Effector CD8-positive, alpha-beta T cell (primary cell): ENCODE measurements around the gene UFD1.
"Not testable (repeated sequence)": the region's sequence is repeated elsewhere in the genome, so short reads cannot be mapped to it uniquely, and the experiment has no call there.

Experiments
- DNase-seq: peaks from one replicate; lab custom pipeline; 2025; lab: John Stamatoyannopoulos, UW

Gene UFD1

DNA sequence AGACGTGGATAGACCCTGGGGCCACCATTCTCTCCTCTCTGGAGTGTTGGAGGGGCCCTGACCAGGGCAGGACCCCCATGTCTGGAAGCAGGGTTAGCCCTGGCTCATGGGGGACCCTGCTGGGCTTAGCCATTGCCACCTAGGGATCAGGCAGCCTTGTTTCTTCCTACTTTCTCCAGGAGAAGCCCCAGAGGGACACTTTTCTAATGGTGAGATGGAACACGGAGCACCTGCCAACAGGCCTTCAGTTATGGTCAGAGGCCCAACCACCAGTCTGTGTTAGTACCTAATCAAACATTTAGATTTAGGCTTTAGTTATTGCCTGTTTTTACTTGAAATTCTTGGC is 29.6 kb downstream of the UFD1 start:
- no peak for DNase-seq

DNA sequence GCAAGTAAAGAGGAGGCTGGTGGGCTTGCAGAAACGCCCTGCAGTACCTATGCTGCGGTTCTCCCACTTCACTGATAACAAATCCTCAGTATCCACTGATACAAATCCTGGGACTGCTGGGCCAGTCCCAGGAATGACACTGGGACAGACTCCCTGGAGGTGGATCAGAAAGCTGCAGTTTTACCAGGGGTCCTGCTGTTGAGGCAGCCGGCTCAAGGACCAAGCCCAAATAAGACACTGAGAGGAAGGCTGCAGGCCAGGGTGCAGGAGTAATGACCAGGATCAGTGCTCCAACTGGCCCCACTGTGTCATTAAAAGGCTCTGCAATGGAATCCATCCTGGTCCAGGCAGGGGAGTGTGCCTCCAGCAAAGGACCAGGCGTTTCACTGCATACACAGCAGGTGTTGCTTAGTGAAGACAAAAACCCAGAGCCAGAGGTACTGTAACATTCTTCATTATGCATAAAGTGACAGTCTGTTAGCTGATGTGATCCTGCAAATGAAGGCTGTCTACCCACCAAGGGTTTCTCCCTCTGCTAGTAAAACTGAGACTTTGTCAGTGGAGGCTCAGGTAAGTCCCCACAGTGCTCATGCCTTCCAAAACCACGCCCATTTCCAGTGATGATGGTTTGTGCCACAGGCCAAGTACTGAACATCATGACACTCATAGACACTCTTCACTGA is 30.1 kb downstream of the UFD1 start:
- no peak for DNase-seq

GRCh38 chr22:19448076-19448607 is 30.9 kb downstream of the UFD1 start:
- DNase-seq = no peak

DNA sequence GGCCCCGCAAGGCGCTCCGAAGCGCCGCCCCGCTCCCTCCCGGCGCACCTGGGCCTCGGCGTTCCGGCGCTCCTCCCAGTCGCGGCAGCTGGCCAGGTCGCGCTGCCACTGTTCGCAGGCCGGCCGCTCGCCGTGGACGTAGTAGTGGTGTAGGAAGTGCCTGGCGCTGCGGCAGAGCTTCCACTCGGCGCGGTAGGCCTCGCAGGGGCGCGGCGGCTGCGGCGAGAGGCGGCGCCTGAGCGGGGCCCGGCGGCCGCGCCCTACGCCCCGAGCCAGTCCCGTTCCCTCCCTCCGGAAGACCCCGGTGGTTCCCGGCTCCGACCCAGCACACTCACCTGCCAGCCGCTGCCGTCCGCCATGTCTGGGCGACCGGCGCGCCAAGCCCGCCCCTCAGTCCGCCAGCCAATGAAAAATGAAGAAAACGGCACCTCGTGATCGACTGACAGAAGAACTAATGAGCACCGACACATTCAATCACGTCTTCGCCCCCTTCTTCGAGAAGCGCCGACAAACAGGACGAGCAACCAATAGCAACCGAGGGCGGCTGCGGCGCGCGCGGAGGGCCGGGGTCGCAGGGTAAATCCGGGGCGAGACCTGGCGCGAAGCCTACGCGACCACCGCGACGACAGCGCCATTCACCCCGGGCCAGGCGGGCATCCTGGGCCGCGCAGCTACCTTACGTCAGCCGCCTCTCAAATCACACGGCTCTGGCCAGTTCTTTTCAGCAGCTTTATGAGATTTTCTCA is 31.5 kb downstream of the UFD1 start, which contains the start of gene C22orf39:
TSS of gene C22orf39 (minus strand) at position 382 of the 746 bp plus-strand sequence. CDS start at position 359, 23 bp downstream.
- DNase-seq = peak; percentile 82

- DNase-seq = no peak
These were observed 32.2 kb downstream of the UFD1 start for GRCh38 chr22:19446603-19447329.

DNA sequence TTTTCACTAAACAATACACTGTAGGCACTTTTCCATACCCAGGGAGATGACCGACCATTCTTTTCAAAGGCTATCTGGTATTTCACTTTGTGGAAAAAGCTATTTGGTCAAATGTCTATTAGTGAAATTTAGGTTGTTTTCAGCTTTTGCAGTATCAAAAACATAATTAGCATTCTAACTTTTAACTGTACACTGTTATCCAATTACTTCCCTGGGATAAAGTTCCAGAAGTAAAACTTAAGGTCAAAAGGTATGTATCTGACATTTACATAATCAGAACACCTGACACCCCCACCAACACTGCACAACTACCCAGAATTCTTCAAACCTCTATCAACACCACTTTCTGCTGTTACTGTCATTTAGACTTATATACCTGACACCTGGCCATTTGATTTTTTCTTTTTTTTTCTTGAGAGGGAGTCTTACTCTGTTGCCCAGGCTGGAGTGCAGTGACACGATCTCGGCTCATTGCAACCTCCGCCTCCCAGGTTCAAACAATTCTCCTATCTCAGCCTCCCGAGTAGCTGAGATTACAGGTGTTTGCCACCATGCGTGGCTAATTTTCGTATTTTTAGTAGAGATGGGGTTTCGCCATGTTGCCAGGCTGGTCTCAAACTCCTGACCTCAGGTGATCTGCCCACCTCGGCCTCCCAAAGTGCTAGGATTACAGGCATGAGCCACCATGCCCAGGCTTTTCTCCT is 33.6 kb downstream of the UFD1 start:
- DNase-seq = not testable (repeated sequence)

GRCh38 chr22:19443544-19444211 is 35.3 kb downstream of the UFD1 start:
- DNase-seq = no peak

GRCh38 chr22:19442166-19442565 is 36.8 kb downstream of the UFD1 start:
- no peak for DNase-seq

DNA sequence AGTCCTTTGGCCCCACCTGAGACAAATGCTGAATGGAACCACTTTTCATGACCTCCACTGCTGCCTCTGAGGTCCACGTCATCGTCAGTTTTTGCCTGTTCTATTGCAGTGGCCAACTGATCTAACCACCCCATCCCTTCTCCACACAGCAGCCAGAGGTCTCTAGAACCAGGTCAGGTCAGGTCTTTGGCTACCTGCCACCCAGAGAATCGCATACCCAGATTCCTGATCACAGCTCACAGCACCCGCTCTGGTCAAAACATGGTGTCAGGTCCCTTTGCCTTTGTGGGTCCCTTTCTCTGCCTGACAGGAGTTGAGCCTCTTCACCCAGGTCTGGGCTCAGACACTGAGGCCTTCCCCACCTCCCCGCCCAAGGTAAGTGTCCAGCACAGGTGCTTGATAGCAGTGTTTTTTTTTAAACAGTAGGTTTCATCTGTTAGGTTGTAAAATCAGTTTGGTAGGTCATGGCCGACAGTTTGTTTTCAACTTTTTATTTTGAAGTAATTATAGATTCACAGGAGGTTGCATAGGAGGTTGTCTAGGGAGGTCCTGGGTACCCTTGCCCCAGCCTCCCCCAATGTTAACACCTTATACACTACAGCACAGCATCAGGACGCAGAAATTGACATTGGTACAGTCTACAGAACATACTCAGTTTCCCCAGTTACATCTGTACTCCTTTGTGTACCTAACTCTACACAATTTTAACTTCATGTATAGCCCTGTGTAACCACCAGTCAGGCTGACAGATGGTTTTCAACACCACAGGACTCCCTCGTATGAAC is 38.4 kb downstream of the UFD1 start:
- DNase-seq = no peak

DNA sequence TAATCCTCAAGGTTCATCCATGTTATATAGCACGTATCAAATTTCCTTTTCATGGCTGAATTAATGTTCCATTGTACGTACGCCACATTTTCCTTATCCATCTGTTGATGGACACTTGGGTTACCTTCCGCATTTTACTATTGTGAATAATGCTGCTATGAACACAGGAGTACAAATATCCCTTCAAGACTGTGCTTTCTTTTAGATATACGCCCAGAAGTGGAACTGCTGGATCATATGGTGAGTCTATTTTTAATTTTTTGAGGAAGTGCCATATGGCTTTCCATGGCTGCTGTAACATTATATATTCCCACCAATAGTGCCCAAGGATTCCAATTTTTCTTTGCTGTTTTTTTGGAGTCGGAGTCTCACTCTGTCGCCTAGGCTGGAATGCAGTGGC is 40.7 kb downstream of the UFD1 start:
- no peak for DNase-seq

GRCh38 chr22:19436444-19437161 is 42.4 kb downstream of the UFD1 start:
- not testable (repeated sequence) for DNase-seq

- DNase-seq = no peak
These were observed 44.0 kb downstream of the UFD1 start for GRCh38 chr22:19434829-19435580.

DNA sequence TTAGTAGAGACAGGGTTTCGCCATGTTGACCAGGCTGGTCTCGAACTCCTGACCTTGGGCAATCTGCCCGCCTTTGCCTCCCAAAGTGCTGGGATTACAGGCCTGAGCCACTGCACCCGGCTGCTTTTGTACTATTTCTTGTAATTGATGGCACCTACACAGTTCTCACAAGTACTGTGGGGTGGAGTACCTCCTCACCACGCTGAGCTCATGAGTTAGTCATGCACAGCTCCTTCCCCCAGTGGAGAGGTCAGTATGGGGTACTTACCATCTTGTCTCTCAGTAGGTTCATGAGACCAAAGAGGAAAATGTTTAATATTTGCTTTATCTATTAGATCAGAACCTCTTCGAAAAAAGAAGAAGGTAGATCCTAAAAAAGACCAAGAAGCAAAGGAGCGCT is 44.6 kb downstream of the UFD1 start:
- DNase-seq = no peak

DNA sequence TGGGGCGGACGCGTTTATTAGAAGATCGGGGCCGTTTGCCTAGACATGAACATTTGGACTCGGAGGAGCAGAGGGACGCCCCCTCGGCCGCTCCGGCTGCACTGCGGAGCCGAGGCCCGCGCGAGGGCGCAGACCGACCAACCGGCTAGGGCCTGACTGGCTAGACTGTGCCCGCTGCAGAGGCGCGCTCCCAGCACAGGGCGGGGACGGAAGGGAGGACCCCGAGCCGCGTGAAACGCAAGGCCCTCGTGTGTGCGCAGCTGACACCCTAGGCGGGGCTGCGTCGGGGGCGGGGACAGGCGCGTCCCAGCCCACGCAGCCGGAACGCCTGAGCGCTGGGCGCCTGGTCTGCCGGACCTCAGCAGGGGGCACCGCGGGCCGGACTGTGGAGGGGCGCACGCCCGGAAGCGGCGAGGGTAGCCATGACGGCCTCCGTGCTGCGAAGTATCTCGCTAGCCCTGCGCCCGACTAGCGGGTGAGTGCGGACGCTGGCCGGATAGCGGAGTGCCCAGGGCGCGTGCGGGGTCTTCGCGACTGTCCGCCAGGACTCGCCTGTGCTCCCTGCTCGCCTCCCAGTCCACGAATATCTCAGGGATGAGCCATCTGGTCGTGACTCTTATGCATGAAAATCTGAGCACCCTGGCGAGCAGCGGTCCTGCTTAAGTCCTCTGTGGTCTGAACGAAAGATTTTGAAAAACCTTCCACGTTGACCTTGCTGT is 46.7 kb downstream of the UFD1 start, which contains the start of gene MRPL40:
TSS of gene MRPL40 (plus strand) at position 413 of the 719 bp plus-strand sequence. CDS start at position 423, 10 bp downstream.
- peak; percentile 71 for DNase-seq

DNA sequence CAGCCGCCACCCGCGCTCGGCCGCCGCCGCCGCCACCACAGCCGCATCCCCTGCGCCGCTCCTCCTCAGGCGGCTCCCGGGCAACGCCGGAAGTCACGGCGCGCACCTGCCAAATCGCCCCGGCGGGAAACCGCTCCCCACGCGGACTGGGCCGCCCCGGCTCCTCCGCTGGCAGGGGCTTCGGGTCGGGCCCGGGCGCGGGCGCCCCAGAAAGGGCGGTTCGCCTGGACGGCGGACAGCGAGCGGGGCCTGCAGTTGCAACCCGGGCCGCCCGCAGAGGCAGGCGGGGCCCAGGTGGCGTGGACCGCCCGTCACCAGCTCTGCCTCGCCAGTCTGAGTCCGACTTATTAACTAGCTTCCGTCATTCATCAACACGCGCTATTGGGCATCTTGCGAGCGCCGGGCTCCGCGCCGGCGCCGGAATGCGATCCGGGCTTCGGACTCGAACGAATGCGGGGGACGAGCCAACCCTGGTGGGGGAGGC is 47.3 kb downstream of the UFD1 start, which contains the start of gene HIRA:
TSS of gene HIRA (minus strand) at position 85 of the 484 bp plus-strand sequence. CDS start 257 bp downstream, outside the sequence.
- DNase-seq = peak; percentile 61

DNA sequence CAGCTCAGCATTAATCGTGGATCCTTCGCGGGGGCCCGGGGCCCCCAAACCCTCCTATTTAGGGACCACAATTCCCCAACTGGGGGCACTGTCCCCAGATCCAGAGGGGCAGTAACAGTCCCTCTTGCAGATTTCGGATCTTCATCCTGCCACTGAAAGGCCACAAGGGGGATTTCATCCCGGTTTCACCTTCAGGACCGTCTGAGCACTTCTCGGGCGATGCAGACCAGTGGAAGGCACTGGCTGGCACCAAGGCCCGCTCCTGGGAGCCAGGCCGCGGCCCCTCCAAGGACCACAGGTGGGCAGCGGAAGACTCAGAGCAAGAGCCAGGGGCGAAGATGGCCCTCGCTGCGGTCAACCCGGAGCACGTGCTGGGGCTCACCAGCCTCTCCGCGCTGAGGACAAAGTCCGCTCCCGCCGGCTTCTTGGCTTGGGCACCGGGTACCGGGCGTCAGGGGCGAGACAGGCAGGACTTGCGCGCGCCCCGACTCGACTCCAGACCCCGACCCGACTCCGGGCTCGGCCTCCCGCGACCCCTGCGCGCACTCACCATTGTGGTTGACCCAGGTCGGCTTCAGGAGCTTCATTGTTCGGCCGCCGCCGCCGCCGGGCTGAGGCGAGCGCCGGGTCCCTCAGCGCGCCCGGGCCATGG is 48.0 kb downstream of the UFD1 start:
- no peak for DNase-seq
